Stimulated activated CD8-positive, alpha-beta memory T cell treated with anti-CD3 and anti-CD28 coated beads, Interleukin-12 subunit alpha, Interleukin-12 subunit beta, amount 100 ng/mL, for 24 hours (primary cell): ENCODE measurements around the gene CIDEC.
"Not testable (repeated sequence)": the region's sequence is repeated elsewhere in the genome, so short reads cannot be mapped to it uniquely, and the experiment has no call there.

Source experiments
- DNase-seq: peaks from one replicate; pipeline ENCODE4 v3.0.0-alpha.2; 2020; ENCODE audit errors: extremely low read depth

CIDEC gene

GRCh38 chr3:9876255-9876654 lies 3.8 kb downstream of the CIDEC start:
- DNase-seq, result not testable (repeated sequence)

GRCh38 chr3:9875448-9875847 lies 4.6 kb downstream of the CIDEC start:
- DNase-seq, result no peak

- DNase-seq, result not testable (repeated sequence)
Measured at GRCh38 chr3:9872067-9872466, 8.0 kb downstream of the CIDEC start.

GRCh38 chr3:9870978-9871377 lies 9.1 kb downstream of the CIDEC start:
- no peak for DNase-seq

GRCh38 chr3:9869955-9870354 lies 10.1 kb downstream of the CIDEC start:
- DNase-seq, result no peak

GRCh38 chr3:9867106-9867505 lies 12.9 kb downstream of the CIDEC start:
- DNase-seq, result no peak

- DNase-seq, result no peak
Measured at GRCh38 chr3:9866639-9867038, 13.4 kb downstream of the CIDEC start.

- DNase-seq, result not testable (repeated sequence)
Measured at GRCh38 chr3:9865125-9865637, 14.9 kb downstream of the CIDEC start.

GRCh38 chr3:9864200-9864927 lies 15.7 kb downstream of the CIDEC start:
- DNase-seq, result no peak

- no peak for DNase-seq
Measured at GRCh38 chr3:9863058-9863772, 16.8 kb downstream of the CIDEC start.

- DNase-seq, result no peak
Measured at GRCh38 chr3:9862391-9863057, 17.5 kb downstream of the CIDEC start.

- DNase-seq, result no peak
Measured at GRCh38 chr3:9861626-9862130, 18.4 kb downstream of the CIDEC start.

- no peak for DNase-seq
Measured at GRCh38 chr3:9861201-9861600, 18.9 kb downstream of the CIDEC start.

- no peak for DNase-seq
Measured at GRCh38 chr3:9859530-9860025, 20.5 kb downstream of the CIDEC start.

GRCh38 chr3:9855594-9855993 lies 24.5 kb downstream of the CIDEC start:
- DNase-seq, result no peak

- DNase-seq, result not testable (repeated sequence)
Measured at GRCh38 chr3:9854291-9854940, 25.6 kb downstream of the CIDEC start.

GRCh38 chr3:9852528-9852927 lies 27.5 kb downstream of the CIDEC start:
- DNase-seq, result no peak

- DNase-seq, result not testable (repeated sequence)
Measured at GRCh38 chr3:9851926-9852325, 28.1 kb downstream of the CIDEC start.

GRCh38 chr3:9851383-9851782 lies 28.7 kb downstream of the CIDEC start:
- DNase-seq, result not testable (repeated sequence)

GRCh38 chr3:9848860-9849259 lies 31.2 kb downstream of the CIDEC start:
- not testable (repeated sequence) for DNase-seq

GRCh38 chr3:9847870-9848269 lies 32.2 kb downstream of the CIDEC start:
- not testable (repeated sequence) for DNase-seq
